ENCODE data around the gene GMEB2.
"Not testable (repeated sequence)": the region's sequence is repeated elsewhere in the genome, so short reads cannot be mapped to it uniquely, and the experiment has no call there.

GMEB2 gene

GRCh38 chr20:63617092-63617875 is 9.6 kb downstream of the GMEB2 start:
- DNase-seq (ENCODE audit: low read depth, low spot score): no peak

- DNase-seq (ENCODE audit: low read depth, low spot score): not testable (repeated sequence)
Observed at GRCh38 chr20:63613863-63614594, 12.9 kb downstream of the GMEB2 start.

DNA sequence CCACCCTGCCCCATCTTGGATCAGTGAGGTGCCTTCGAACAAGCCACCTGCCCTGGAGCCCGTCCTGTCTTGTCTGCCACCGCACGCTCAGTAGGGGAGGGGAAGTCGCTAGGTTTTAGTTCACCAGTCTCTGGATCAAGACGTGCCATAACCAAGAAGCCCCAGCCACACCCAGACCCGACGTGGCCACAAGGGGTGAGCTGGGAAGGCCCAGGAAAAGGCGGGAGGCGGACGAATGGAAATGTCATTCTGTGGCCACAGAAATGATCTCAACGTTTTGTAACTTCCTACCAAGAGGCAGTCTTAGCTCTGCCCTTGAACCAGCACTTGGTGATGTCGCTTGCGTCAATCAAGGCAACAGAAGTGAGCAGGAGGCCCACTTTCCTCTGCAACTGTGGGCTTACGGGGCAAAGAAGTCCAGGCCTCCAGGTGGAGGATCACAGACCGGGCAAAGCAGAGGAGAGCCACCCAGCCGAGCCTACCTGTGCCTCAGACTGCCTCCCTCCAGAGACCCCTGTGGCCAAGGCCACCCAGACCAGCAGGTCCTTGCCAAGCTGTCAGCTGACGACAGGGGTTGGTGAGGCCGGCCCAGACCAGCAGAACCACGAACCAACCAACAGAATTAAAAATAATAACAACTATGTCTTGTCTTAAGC is 14.5 kb downstream of the GMEB2 start:
- no peak for DNase-seq (ENCODE audit: low read depth, low spot score)

- DNase-seq (ENCODE audit: low read depth, low spot score): no peak
Observed at GRCh38 chr20:63611646-63612045, 15.3 kb downstream of the GMEB2 start.

- DNase-seq (ENCODE audit: low read depth, low spot score): no peak
Observed at GRCh38 chr20:63610581-63611435, 16.1 kb downstream of the GMEB2 start.

- no peak for DNase-seq (ENCODE audit: low read depth, low spot score)
Observed at GRCh38 chr20:63606686-63607085, 20.2 kb downstream of the GMEB2 start.

- no peak for DNase-seq (ENCODE audit: low read depth, low spot score)
Observed at GRCh38 chr20:63602321-63602720, 24.6 kb downstream of the GMEB2 start.

- not testable (repeated sequence) for DNase-seq (ENCODE audit: low read depth, low spot score)
Observed at GRCh38 chr20:63601679-63602078, 25.2 kb downstream of the GMEB2 start.

GRCh38 chr20:63599396-63600050 is 27.4 kb downstream of the GMEB2 start:
- no peak for DNase-seq (ENCODE audit: low read depth, low spot score)

DNA sequence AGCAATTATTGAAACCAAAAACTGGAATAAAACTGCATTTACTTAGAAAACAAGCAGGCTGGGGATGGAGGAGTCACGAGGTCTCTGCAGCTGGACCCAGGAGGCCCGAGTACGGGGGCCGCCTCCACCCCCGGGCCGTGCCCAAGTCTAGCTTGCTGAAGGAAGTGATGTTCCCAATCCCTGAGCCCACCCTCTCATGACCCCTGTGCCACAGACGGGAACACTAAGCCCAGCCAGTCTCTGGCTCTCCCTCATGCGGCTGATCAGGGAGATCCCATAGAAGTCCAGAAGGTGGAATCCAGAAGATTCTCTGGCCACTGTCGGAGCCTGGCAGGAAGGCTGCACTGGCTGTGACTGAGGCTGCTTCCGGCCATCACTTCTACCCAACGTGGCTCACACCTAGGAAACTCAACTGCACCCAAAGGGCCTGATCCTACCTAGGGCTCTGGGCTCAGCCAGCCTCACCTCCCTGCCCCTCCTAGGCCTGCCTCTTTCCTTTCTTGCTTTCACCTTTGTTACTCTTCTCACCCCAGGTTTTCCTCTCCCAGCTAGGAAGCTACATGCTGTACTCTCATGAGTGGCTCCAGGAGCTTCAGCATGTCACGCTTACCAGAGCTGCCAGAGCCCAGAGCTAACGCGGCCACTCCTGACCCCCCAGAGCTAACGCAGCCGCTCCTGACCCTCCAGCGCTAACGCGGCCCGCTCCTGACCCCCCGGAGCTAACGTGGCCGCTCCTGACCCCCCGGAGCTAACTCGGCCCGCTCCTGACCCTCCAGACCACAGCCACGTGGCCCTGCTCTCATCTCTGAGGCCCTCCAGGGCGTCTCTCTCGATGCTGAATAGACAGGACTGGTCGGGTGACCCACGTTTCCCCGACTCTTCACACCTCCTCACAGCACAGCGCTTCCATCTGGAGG is 28.2 kb downstream of the GMEB2 start:
- DNase-seq (ENCODE audit: low read depth, low spot score): no peak

DNA sequence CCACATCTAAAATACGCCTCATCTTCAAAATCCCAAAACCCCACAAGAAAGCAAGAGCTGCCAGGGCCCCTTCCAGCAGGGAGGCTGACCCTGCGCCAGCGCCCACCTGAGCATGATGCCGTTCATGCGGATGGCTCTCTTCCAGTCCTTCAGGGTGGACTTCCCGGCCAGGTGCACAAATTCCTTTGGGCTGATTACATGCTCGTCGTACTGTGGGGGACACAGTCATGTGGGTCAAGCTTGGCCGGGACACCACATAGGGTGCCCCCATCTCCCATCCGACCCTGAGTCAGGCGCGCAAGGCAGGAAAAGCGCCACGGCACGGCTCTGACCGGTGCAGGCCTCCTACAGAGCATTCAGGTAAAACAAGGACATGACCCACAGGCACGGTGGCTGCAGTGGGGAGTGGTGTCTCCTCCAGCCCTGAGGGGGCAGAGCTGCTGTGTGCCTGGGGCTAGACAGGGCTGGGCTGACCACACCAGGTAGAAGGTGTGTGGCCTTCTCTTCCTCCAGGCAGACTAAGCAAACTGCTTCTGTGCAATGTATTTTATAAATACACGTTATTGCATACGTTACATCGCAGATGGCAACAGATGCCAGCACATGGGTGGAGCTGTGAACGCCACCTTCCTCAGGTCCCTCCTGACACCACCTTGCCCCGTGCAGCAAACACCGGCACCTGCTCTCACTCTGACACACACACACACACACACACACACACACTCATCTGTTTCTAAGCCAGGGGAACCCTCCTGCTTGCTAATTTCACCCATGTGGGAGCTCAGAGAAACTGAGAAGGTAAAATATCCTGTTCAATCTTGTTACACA is 29.0 kb downstream of the GMEB2 start:
- no peak for DNase-seq (ENCODE audit: low read depth, low spot score)

DNA sequence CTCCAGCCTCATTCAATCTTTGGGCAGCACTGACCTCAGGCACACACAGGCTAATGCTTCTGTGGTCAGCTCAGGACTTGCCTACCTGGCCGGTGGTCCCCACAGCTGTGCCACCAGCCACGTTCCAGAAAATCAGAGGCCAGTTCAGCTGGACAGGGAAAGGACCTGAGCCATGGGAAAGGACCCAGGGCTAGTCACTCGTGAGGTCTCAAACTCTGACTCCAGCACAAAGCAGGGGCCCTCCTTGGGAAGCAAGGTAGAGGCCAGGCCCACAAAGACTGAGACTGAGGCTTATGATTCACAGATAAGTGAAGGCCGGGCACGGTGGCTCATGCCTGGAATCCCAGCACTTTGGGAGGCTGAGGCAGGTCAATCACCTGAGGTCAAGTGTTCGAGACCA is 30.5 kb downstream of the GMEB2 start:
- DNase-seq (ENCODE audit: low read depth, low spot score): no peak

DNA sequence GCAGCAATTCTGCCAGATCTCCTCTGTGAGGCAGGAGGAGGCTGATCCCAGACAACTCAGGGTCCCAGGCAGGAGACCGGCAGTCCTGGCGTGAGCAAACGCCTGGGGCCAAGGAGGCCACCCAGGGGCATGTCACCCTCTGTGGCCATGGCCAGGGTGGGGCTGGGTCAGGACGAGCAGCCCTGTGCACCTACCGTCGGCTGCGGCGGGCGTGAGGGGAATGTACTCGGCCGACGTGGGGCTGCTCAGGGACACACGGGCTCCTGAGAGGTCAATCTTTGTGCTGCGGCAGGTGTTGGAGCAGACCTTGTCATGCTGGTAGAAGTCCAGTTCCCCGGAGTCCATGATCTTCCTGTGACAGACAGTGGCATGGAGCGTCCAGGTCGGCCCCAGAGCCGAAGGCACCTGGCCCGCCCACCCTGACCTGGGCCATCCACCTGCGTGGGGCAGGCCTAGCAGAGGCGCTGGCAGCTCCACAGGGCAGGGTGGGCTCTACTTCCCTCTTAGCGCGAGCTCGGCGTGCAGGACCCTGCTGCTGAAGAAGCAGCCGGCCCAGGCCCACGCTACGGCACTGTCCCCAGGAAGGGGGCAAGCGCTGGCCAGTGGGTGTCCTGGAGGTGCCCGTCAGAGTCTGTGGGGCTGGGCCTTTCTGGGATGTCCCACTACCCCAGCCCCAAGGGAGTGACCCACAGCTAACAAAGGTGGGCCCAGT is 31.3 kb downstream of the GMEB2 start:
- no peak for DNase-seq (ENCODE audit: low read depth, low spot score)

- DNase-seq (ENCODE audit: low read depth, low spot score): no peak
Observed at GRCh38 chr20:63594043-63594561, 32.8 kb downstream of the GMEB2 start.

- no peak for DNase-seq (ENCODE audit: low read depth, low spot score)
Observed at GRCh38 chr20:63592661-63593060, 34.2 kb downstream of the GMEB2 start.

- DNase-seq (ENCODE audit: low read depth, low spot score): no peak
Observed at GRCh38 chr20:63591786-63592355, 35.0 kb downstream of the GMEB2 start.

DNA sequence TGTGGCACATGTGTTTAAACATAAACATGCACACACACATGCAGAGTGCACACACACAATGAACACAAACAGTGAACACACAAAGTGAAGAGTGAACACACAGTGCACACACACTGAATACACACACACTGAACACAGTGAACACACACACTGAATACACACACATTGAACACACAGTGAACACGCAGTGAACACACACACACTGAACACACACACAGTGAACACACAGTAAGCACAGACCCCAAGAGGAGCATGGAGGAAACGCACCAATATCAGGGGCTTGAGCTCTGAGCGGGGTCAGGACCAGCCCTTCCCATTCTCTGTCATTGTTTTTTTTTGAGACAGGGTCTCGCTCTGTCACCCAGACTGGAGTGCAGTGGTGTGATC is 35.8 kb downstream of the GMEB2 start:
- no peak for DNase-seq (ENCODE audit: low read depth, low spot score)
